ENCODE results near the gene SPDL1.
A peak's percentile ranks its signal among the peaks of the same experiment; 100 is the strongest.

SPDL1 gene

GRCh38 chr5:169583424-169584220 lies at the start of gene SPDL1:
SPDL1 (plus strand) TSS chr5:169583773; CDS start chr5:169588417, 4,644 bp downstream.
- H3K4me3 ChIP-seq (replicated peaks in 1 of 2; ENCODE audit: low read depth in 2 of 2, low read length in 2 of 2) = peak within 1 kb of the TSS; percentile 79 to 91
- DNase-seq (ENCODE audit: low read depth in 2 of 2) = peak; percentile 98
- TF ChIP-seq CTCF (IDR thresholded peaks at IDR 0.05; ENCODE audit: low read depth, low read length) = no peak

GRCh38 chr5:169534311-169534880 lies 49.2 kb upstream of the SPDL1 start:
- no peak overlapping the region for H3K4me3 ChIP-seq (replicated peaks in 1 of 2; ENCODE audit: low read depth in 2 of 2, low read length in 2 of 2)
- no peak for TF ChIP-seq CTCF (IDR thresholded peaks at IDR 0.05; ENCODE audit: low read depth, low read length)
- DNase-seq (ENCODE audit: low read depth in 2 of 2) = no peak

GRCh38 chr5:169534939-169535338 lies 48.6 kb upstream of the SPDL1 start:
- no peak overlapping the region for H3K4me3 ChIP-seq (replicated peaks in 1 of 2; ENCODE audit: low read depth in 2 of 2, low read length in 2 of 2)
- TF ChIP-seq CTCF (IDR thresholded peaks at IDR 0.05; ENCODE audit: low read depth, low read length) = no peak
- DNase-seq (ENCODE audit: low read depth in 2 of 2) = no peak

GRCh38 chr5:169538944-169539343 lies 44.6 kb upstream of the SPDL1 start:
- H3K4me3 ChIP-seq (replicated peaks in 1 of 2; ENCODE audit: low read depth in 2 of 2, low read length in 2 of 2) = no peak overlapping the region
- no peak for TF ChIP-seq CTCF (IDR thresholded peaks at IDR 0.05; ENCODE audit: low read depth, low read length)
- DNase-seq (ENCODE audit: low read depth in 2 of 2) = no peak

- TF ChIP-seq CTCF (IDR thresholded peaks at IDR 0.05; ENCODE audit: low read depth, low read length) = no peak
- no peak overlapping the region for H3K4me3 ChIP-seq (replicated peaks in 1 of 2; ENCODE audit: low read depth in 2 of 2, low read length in 2 of 2)
- no peak for DNase-seq (ENCODE audit: low read depth in 2 of 2)
Measured at GRCh38 chr5:169542811-169543210, 40.8 kb upstream of the SPDL1 start.

- no peak for DNase-seq (ENCODE audit: low read depth in 2 of 2)
- no peak for TF ChIP-seq CTCF (IDR thresholded peaks at IDR 0.05; ENCODE audit: low read depth, low read length)
- H3K4me3 ChIP-seq (replicated peaks in 1 of 2; ENCODE audit: low read depth in 2 of 2, low read length in 2 of 2) = no peak overlapping the region
Measured at GRCh38 chr5:169544264-169544950, 39.2 kb upstream of the SPDL1 start.

All from cardiac fibroblast (primary cell).